IMR-90 (cell line): ENCODE data around the gene PRKCB. TPM values are rescaled to one million over a fixed set of nuclear protein-coding genes. Genes with fewer than 3 reads are reported as not detected.

Experiments used
- ATAC-seq: fragments of 200-7000 bp; cut with Tn5 transposase; 2 replicates; pipeline ENCODE4 v1.9.1; 2020; ENCODE audit warnings: low read depth, mild to moderate bottlenecking, moderate library complexity
- BruUV-seq: library from RNA; stranded (reverse); fragments of 400-500 nt; replicated peaks from 2 replicates; lab custom pipeline; 2021; lab: Mats Ljungman, UMichigan
- CTCF ChIA-PET: fragments of 300-600 bp; formaldehyde crosslinking; extraction: SDS; loops from one replicate; lab custom pipeline; 2021; ENCODE audit warnings: antibody characterized with exemption; lab: Yijun Ruan, JAX
- POLR2A ChIA-PET: fragments of 300-600 bp; sonication (Branson Sonifier 250); formaldehyde crosslinking; loops from one replicate; lab custom pipeline; 2022; ENCODE audit warnings: antibody characterized with exemption; ENCODE audit not compliant: unreplicated experiment; lab: Charles Lee
- DNase-seq: peaks from one replicate; pipeline ENCODE4 v3.0.0; 2013
- H2AFZ ChIP-seq: replicated peaks from 2 replicates; pipeline ENCODE3; 2013; ENCODE audit warnings: low read length, mild to moderate bottlenecking; ENCODE audit not compliant: poor library complexity
- H2AK5ac ChIP-seq: 2 replicates; pipeline ENCODE4 v1.6.1; 2013; ENCODE audit warnings: low read depth, low read length, inconsistent platforms
- H2AK9ac ChIP-seq: replicated peaks from 2 replicates; pipeline ENCODE3; 2013; ENCODE audit warnings: mild to moderate bottlenecking, low read depth, low read length, moderate library complexity; ENCODE audit not compliant: poor library complexity
- H2BK120ac ChIP-seq: 2 replicates; pipeline ENCODE4 v1.6.1; 2013; ENCODE audit warnings: low read depth, low read length, inconsistent platforms
- H2BK15ac ChIP-seq: 3 replicates; pipeline ENCODE4 v1.6.1; 2013; ENCODE audit warnings: low read depth, low read length, inconsistent platforms
- H2BK20ac ChIP-seq: 2 replicates; pipeline ENCODE4 v1.6.1; 2013; ENCODE audit warnings: low read depth, mild to moderate bottlenecking, inconsistent platforms, low read length, moderate library complexity
- H2BK5ac ChIP-seq: 2 replicates; pipeline ENCODE4 v1.6.1; 2013; ENCODE audit warnings: mild to moderate bottlenecking, low read depth, low read length, inconsistent platforms; ENCODE audit not compliant: poor library complexity, severe bottlenecking
- H3K14ac ChIP-seq: replicated peaks from 2 replicates; pipeline ENCODE4 v1.6.1; 2013; ENCODE audit warnings: low read depth, low read length, inconsistent platforms
- H3K18ac ChIP-seq: 2 replicates; pipeline ENCODE4 v1.6.1; 2013; ENCODE audit warnings: low read depth, low read length, control low read depth
- H3K23ac ChIP-seq: 2 replicates; pipeline ENCODE4 v1.6.1; 2013; ENCODE audit warnings: low read depth, low read length, inconsistent platforms
- H3K27ac ChIP-seq: 2 replicates; pipeline ENCODE4 v1.5.1; 2013; ENCODE audit warnings: mild to moderate bottlenecking, control low read depth, low read length; ENCODE audit not compliant: insufficient read depth
- H3K27me3 ChIP-seq: 2 replicates; pipeline ENCODE4 v1.6.1; 2013; ENCODE audit warnings: low read length; ENCODE audit not compliant: control insufficient read depth, insufficient read depth
- H3K36me3 ChIP-seq: 2 replicates; pipeline ENCODE4 v1.6.1; 2013; ENCODE audit warnings: low read length, mixed read lengths; ENCODE audit not compliant: control insufficient read depth, insufficient read depth
- H3K4ac ChIP-seq: 2 replicates; pipeline ENCODE4 v1.6.1; 2013; ENCODE audit warnings: low read depth, low read length, inconsistent platforms
- H3K4me1 ChIP-seq: 2 replicates; pipeline ENCODE4 v1.6.1; 2013; ENCODE audit warnings: low read length, mixed read lengths; ENCODE audit not compliant: control insufficient read depth, insufficient read depth
- H3K4me2 ChIP-seq: 2 replicates; pipeline ENCODE4 v1.6.1; 2013; ENCODE audit warnings: low read depth, mild to moderate bottlenecking, control low read depth, low read length, moderate library complexity
- H3K4me3 ChIP-seq: 2 replicates; pipeline ENCODE4 v1.5.1; 2013; ENCODE audit warnings: low read depth, mild to moderate bottlenecking, control low read depth, low read length, moderate library complexity; ENCODE audit not compliant: insufficient read depth
- H3K56ac ChIP-seq: 2 replicates; pipeline ENCODE4 v1.6.1; 2013; ENCODE audit warnings: low read length, inconsistent platforms; ENCODE audit not compliant: insufficient read depth; ENCODE audit errors: extremely low read depth
- H3K79me1 ChIP-seq, 2 experiments: 2 replicates each; pipeline ENCODE4 v1.6.1; 2013; ENCODE audit warnings: low read length in 2 of 2, inconsistent platforms in 1 of 2, low read depth in 1 of 2
- H3K9ac ChIP-seq: 2 replicates; pipeline ENCODE4 v1.6.1; 2013; ENCODE audit warnings: low read depth, low read length, control low read depth
- H3K9me1 ChIP-seq: 2 replicates; pipeline ENCODE4 v1.6.1; 2013; ENCODE audit warnings: low read length, inconsistent platforms; ENCODE audit not compliant: insufficient read depth
- H3K9me3 ChIP-seq: 2 replicates; pipeline ENCODE4 v1.6.1; 2013; ENCODE audit warnings: low read length; ENCODE audit not compliant: control insufficient read depth, insufficient read depth
- H4K20me1 ChIP-seq: 2 replicates; pipeline ENCODE4 v1.6.1; 2013; ENCODE audit warnings: low read length, inconsistent platforms; ENCODE audit not compliant: insufficient read depth
- H4K5ac ChIP-seq: 2 replicates; pipeline ENCODE4 v1.6.1; 2013; ENCODE audit warnings: mild to moderate bottlenecking, low read depth, low read length, control low read depth
- H4K8ac ChIP-seq, 2 experiments: 2 replicates each; pipeline ENCODE4 v1.6.1; 2013; ENCODE audit warnings: low read depth in 2 of 2, low read length in 2 of 2, control low read depth in 1 of 2, inconsistent platforms in 1 of 2
- H4K91ac ChIP-seq: 2 replicates; pipeline ENCODE4 v1.6.1; 2013; ENCODE audit warnings: low read depth, low read length, inconsistent platforms; ENCODE audit not compliant: insufficient read depth
- CEBPB ChIP-seq: IDR thresholded peaks from 2 replicates; pipeline ENCODE4 v1.6.1; 2012; ENCODE audit warnings: low read depth, low read length, improper control_type of control experiment
- CHD1 ChIP-seq: IDR thresholded peaks from 2 replicates; pipeline ENCODE4 v1.6.1; 2012; ENCODE audit warnings: low read depth, low read length, improper control_type of control experiment
- MAZ ChIP-seq: IDR thresholded peaks from 2 replicates; pipeline ENCODE4 v1.6.1; 2012; ENCODE audit warnings: low read depth, mild to moderate bottlenecking, low read length, improper control_type of control experiment, moderate library complexity, borderline replicate concordance
- MXI1 ChIP-seq: IDR thresholded peaks from 2 replicates; pipeline ENCODE4 v1.6.1; 2012; ENCODE audit warnings: low read depth, mild to moderate bottlenecking, low read length, moderate library complexity, borderline replicate concordance
- NFE2L2 ChIP-seq: fragments of 150-350 bp; IDR thresholded peaks from 2 replicates; pipeline ENCODE4 v1.6.1; 2016; ENCODE audit warnings: low read depth, mild to moderate bottlenecking, low read length
- POLR2A ChIP-seq: IDR thresholded peaks from 2 replicates; pipeline ENCODE4 v1.6.1; 2012; ENCODE audit warnings: mild to moderate bottlenecking, low read depth, low read length
- RAD21 ChIP-seq: IDR thresholded peaks from 2 replicates; pipeline ENCODE4 v1.6.1; 2012; ENCODE audit warnings: low read length, improper control_type of control experiment
- RCOR1 ChIP-seq: IDR thresholded peaks from 2 replicates; pipeline ENCODE4 v1.6.1; 2012; ENCODE audit warnings: mild to moderate bottlenecking, low read length, improper control_type of control experiment; ENCODE audit not compliant: insufficient replicate concordance
- SMC3 ChIP-seq: fragments of 150-350 bp; IDR thresholded peaks from 2 replicates; pipeline ENCODE4 v1.6.1; 2016; ENCODE audit warnings: low read depth, mild to moderate bottlenecking, antibody characterized with exemption, low read length, moderate library complexity
- WGBS, 2 experiments: methylation state at CpG; one replicate each; pipeline versions ENCODE4 v1.1.5 to v1.1.7; 2013; ENCODE audit warnings: missing lambda C conversion rate in 2 of 2; ENCODE audit not compliant: insufficient read length in 1 of 2; ENCODE audit errors: extremely low coverage in 2 of 2; 5-methylcytosine and 5-hydroxymethylcytosine counted together
- dilution Hi-C: fragments of 300-500 bp; cut with HindIII; formaldehyde crosslinking; loops from one replicate; pipeline ENCODE4 v1.14.3; 2018; ENCODE audit warnings: low sequenced_read_pairs; ENCODE audit not compliant: unreplicated experiment
- in situ Hi-C: fragments of 300-500 bp; cut with MboI; formaldehyde crosslinking; loops from 3 replicates; pipeline ENCODE4 v1.14.3; 2019; ENCODE audit warnings: low sequenced_read_pairs, inconsistent platforms, mixed read lengths
- intact Hi-C: fragments of 100-400 bp; cut with micrococcal nuclease; formaldehyde crosslinking; loops from 2 replicates; pipeline ENCODE4 v1.10.0; 2022
- polyA plus RNA-seq, 3 experiments: library from polyadenylated mRNA; depleted of rRNA; stranded (reverse); fragments of >200 nt; gene quantifications; 2 replicates each; pipeline ENCODE4 v1.2.3, GENCODE V29; 2012; ENCODE audit warnings: low replicate concordance in 1 of 3
- total RNA-seq: library from RNA; depleted of rRNA; stranded (reverse); fragments of >200 nt; gene quantifications from 2 replicates; pipeline ENCODE4 v1.2.3, GENCODE V29; 2012
- TF ChIP-seq, protein P1 (sequence below): fragments of 150-350 bp; IDR thresholded peaks from 2 replicates; pipeline ENCODE4 v1.6.1; 2017; ENCODE audit warnings: mild to moderate bottlenecking, antibody characterized with exemption, low read length, low read depth
- TF ChIP-seq, protein P2 (sequence below): fragments of 150-350 bp; IDR thresholded peaks from 2 replicates; pipeline ENCODE4 v1.6.1; 2016; ENCODE audit warnings: low read depth, mild to moderate bottlenecking, low read length, moderate library complexity, borderline replicate concordance

PRKCB gene
- total and polyA plus RNA-seq, 2 of the 4 experiments (the other 2 are of a cell fraction): under 0.01 TPM; not detected in 1

DNA sequence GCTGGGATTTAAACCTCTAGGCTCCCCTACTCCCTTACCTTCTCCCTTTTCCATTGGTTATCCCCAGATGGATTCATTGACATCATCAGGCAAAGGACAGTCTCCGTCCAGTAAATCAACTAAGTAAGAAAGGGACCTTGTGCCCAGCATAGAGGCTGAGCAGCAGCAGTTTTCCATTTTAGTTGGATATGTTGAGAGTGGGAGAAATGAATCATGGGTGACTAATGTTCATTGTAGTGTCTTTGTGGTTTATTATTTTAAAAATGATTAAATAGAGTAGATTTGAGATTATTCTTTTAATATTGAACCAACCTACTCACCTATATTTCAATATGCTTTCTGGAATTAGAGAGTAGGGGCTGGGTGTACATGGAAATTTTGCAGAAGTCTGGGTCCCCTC is 321.0 kb downstream of the PRKCB start:
- H2BK5ac ChIP-seq: no peak overlapping the region
- in situ Hi-C loops (no loop called here), intact Hi-C loops (no loop called here), dilution Hi-C loops (no loop called here)
- H4K20me1 ChIP-seq: no peaks in the 10 kb centered on the region
- no peak overlapping the region for H3K56ac ChIP-seq
- H3K9ac ChIP-seq: no peak overlapping the region
- no peak overlapping the region for H4K91ac ChIP-seq
- H2BK120ac ChIP-seq: no peak overlapping the region
- no peak overlapping the region for H2AK5ac ChIP-seq
- no peak overlapping the region for H2AK9ac ChIP-seq
- H3K4me3 ChIP-seq: no peak overlapping the region
- no peak overlapping the region for H2BK15ac ChIP-seq
- H3K79me1 ChIP-seq: no peaks in the 10 kb centered on the region
- no peak overlapping the region for H3K4ac ChIP-seq
- ChIA-PET POLR2A (no interaction called here), CTCF (no interaction called here)
- no peak overlapping the region for H4K5ac ChIP-seq
- BruUV-seq: no TSS peak
- no peak overlapping the region for H3K27ac ChIP-seq
- DNase-seq (no peak), ATAC-seq (no peak)
- H2AFZ ChIP-seq: no peak overlapping the region
- H3K14ac ChIP-seq: no peak overlapping the region
- H3K27me3 ChIP-seq: no peaks in the 10 kb centered on the region
- no peaks in the 10 kb centered on the region for H3K36me3 ChIP-seq
- no peak overlapping the region for H2BK20ac ChIP-seq
- H3K9me3 ChIP-seq: 0 out of 2 replicates have a peak, but pooled peaks cover 2% of the 10 kb centered on the region
- H3K23ac ChIP-seq: no peak overlapping the region
- no peaks in the 10 kb centered on the region for H3K4me1 ChIP-seq
- no CpG with 5 or more reads among the region's 1 CpG for WGBS, 2 experiments
- H3K4me2 ChIP-seq: no peak overlapping the region
- H3K18ac ChIP-seq: no peak overlapping the region
- H3K9me1 ChIP-seq: no peaks in the 10 kb centered on the region
- TF ChIP-seq SMC3: no peak
- TF ChIP-seq RCOR1: no peak
- no peak for TF ChIP-seq MXI1
- TF ChIP-seq, protein P1, sequence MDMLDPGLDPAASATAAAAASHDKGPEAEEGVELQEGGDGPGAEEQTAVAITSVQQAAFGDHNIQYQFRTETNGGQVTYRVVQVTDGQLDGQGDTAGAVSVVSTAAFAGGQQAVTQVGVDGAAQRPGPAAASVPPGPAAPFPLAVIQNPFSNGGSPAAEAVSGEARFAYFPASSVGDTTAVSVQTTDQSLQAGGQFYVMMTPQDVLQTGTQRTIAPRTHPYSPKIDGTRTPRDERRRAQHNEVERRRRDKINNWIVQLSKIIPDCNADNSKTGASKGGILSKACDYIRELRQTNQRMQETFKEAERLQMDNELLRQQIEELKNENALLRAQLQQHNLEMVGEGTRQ: no peak
- TF ChIP-seq NFE2L2: no peak
- TF ChIP-seq CEBPB: no peak
- no peak for TF ChIP-seq MAZ
- TF ChIP-seq CHD1: no peak
- TF ChIP-seq POLR2A: no peak
- TF ChIP-seq, protein P2, sequence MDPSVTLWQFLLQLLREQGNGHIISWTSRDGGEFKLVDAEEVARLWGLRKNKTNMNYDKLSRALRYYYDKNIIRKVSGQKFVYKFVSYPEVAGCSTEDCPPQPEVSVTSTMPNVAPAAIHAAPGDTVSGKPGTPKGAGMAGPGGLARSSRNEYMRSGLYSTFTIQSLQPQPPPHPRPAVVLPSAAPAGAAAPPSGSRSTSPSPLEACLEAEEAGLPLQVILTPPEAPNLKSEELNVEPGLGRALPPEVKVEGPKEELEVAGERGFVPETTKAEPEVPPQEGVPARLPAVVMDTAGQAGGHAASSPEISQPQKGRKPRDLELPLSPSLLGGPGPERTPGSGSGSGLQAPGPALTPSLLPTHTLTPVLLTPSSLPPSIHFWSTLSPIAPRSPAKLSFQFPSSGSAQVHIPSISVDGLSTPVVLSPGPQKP: no peak
- no peak for TF ChIP-seq RAD21
- H4K8ac ChIP-seq: no peak overlapping the region
